HG02623 (cell line): ENCODE data around the gene PDCD6IP.
A peak's percentile ranks its signal among the peaks of the same experiment; 100 is the strongest.
"Not testable (repeated sequence)": the region's sequence is repeated elsewhere in the genome, so short reads cannot be mapped to it uniquely, and the experiment has no call there.

Source experiments
- ATAC-seq: cut with Tn5 transposase; IDR thresholded peaks from one replicate; pipeline ENCODE4 v1.9.1; 2021; ENCODE audit warnings: moderate library complexity; ENCODE audit not compliant: unreplicated experiment

The PDCD6IP gene

DNA sequence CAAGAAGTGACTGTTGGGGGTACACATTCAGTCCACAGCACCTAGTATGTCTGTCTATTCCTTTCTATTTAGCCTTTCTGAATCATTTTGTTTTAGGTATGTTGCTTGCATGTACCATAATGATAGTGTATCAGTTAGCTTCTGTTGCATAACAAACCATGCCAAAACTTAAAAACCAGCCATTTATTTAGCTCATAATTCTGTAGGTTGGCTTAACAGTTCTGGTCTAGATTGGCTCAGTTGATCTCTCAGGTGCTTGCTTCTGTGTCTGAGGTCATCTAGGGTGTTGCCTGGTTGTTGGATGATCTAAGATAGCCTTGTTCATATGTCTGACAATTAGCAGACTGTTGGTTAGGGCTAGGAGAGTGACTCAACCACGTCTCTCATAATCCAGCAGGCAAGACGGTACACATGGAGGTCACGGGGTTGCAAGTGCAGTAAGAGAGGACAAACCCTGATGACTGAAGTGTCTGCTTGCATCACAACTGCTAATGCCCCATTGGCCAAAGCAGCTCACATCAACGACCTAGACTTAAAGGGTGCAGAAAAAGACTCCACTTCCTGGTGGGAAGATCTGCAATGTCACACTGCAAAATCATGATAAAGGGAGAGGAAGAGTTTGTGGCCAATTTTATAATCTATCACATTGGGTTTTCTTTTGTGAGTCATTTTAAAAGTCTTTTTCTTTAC is 6.8 kb upstream of the PDCD6IP start:
- no peak for ATAC-seq

DNA sequence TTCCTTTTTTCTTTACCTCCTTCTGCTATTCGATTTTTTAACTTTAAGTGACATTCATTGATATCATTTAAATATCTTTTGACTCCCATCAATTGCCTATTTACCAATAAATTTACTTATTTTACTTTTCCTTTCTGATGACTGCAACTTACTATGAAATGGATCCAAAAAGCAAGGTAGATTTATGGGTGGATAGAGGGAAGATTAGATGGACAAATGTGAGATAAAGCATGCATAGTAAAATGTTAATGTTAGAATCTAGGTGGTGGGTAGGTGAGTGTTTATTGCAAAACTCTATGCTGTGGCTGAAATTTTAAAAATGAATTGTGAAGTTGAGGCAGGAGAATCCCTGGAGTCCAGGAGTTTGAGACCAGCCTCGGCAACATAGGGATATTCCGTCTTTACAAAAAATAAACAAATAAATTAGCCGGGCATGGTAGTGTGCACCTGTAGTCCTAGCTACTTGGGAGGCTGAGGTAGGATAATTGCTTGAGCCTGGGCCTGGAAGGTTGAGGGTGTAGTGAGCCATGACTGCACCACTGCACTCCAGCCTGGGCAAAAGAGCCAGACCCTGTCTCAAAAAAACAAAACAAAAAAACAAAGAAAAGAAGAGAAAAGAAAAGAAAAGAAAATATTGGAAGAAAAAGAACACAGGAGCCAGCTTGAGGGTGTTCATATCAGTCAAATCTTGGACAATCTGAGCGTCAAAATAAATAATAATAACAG is 6.1 kb upstream of the PDCD6IP start:
- ATAC-seq: no peak

DNA sequence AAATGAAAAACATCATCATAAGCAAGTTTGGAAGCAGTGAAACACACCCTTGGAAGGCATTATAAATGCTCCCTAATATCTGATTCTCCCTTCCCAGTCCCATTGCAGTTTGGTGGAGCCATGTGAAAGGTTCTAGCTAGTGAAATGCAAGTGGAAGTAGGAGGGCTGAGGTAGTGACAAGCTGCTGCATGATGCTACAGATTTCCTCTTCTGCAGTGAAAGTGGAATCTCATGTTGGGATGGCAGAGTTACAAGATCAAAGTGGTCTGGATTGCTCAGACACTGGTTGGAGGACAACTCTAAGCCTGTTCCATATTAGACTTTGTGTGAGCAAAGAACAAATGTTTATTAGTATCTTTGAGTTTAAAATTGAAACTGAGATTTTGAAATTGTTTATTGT is 3.3 kb upstream of the PDCD6IP start:
- no peak for ATAC-seq

- no peak for ATAC-seq
Observed at GRCh38 chr3:33795856-33796536, 2.4 kb upstream of the PDCD6IP start.

- ATAC-seq: peak; percentile 38
Observed at GRCh38 chr3:33798113-33798417, 365 bp upstream of the PDCD6IP start.

DNA sequence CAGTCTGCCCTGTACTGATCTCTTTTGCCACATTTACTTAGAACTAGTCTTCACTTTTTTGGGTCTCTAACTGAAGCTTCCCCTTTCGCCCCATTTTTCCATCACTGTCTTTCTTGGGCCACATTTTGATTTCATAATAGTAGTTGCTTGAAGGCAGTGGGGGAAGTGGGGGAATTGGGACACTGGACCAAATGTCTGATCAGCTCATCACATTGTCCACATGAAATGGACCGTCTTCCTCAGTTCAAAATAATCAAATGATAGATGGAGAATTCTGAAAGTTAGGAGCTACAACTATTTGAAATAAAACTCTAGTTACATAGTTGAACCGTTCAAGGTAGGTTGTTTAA is 747 bp downstream of the PDCD6IP start:
- ATAC-seq: no peak

- no peak for ATAC-seq
Observed at GRCh38 chr3:33803252-33803651, 4.8 kb downstream of the PDCD6IP start.

- ATAC-seq: no peak
Observed at GRCh38 chr3:33803894-33804526, 5.6 kb downstream of the PDCD6IP start.

DNA sequence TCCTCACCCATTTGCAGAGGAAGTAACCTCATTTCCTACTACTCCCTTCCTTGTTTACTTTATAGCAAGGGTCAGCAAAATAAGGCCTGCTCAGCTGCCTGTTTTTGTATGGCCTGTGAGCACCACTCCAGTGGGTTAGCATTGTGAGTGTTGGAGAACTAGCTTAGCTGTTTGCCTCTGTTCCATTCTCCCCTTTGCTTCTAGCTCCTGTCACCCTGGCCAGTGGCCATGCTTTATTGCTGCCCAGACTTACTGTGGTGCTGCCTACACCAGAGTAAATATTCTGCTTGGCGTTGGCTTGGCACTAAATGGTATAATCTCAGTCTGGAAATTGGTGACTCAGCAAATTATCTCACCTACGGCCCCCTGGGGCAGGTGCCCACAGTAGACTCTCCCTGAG is 8.8 kb downstream of the PDCD6IP start:
- ATAC-seq: no peak

DNA sequence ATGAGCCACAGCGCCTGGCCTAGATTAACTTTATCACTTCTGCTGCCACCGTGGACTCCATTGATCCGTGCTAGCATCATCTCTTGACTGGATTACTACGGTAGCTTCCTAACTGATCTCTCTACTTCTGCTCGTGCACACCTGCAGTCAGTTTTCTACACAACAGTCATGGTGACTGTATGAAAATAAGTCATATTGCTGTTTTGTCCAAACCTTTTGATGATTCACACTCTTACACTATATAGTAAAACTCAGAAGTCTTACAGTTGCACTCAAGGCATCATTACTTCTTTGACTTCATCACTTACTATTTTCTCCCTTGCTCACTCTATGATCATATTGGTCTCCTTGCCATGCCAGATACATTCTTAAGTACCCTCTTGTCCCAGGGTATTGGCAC is 10.1 kb downstream of the PDCD6IP start:
- no peak for ATAC-seq

GRCh38 chr3:33810545-33810944 is 12.1 kb downstream of the PDCD6IP start:
- no peak for ATAC-seq

GRCh38 chr3:33821989-33822388 is 23.6 kb downstream of the PDCD6IP start:
- ATAC-seq: no peak

- no peak for ATAC-seq
Observed at GRCh38 chr3:33823821-33824220, 25.4 kb downstream of the PDCD6IP start.

GRCh38 chr3:33825111-33825510 is 26.7 kb downstream of the PDCD6IP start:
- ATAC-seq: no peak

- ATAC-seq: no peak
Observed at GRCh38 chr3:33826206-33826605, 27.8 kb downstream of the PDCD6IP start.

DNA sequence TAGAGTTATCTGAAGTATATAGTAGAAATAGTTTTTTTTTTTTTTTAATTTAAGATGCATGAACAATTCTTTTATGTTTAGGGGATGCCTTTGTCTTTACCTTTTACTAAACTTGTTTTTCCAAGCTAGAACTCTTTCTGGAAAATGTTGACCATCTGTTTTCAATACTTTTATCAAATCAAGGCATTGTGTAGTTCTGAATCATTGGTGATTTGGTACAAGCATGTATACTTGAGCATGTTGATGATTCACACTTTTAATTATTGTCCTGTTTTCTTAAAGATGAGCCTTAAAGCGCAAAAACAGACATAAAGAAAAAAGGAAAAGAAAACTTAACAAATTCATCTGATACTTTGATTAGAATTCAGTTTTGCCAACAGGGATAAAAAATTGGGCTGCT is 28.3 kb downstream of the PDCD6IP start:
- ATAC-seq: no peak

- no peak for ATAC-seq
Observed at GRCh38 chr3:33829720-33830119, 31.3 kb downstream of the PDCD6IP start.

DNA sequence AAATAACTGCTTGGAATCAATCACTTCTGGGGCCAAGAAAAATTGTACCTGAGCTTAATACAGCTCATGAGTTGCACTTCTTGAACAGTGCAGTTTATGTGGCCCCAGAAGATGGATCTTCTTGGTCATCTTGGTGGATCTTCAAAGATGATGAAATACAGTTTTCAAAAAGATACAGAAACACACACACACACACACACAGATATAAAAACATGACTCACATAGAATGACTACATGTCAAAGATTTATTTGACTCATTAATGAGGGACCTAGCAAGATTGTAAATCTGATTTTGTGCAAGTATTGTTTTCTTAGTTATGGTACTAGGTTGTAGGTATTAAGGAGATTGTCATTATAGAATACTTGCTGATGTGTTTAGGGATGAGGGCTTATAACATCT is 32.6 kb downstream of the PDCD6IP start:
- ATAC-seq: no peak

DNA sequence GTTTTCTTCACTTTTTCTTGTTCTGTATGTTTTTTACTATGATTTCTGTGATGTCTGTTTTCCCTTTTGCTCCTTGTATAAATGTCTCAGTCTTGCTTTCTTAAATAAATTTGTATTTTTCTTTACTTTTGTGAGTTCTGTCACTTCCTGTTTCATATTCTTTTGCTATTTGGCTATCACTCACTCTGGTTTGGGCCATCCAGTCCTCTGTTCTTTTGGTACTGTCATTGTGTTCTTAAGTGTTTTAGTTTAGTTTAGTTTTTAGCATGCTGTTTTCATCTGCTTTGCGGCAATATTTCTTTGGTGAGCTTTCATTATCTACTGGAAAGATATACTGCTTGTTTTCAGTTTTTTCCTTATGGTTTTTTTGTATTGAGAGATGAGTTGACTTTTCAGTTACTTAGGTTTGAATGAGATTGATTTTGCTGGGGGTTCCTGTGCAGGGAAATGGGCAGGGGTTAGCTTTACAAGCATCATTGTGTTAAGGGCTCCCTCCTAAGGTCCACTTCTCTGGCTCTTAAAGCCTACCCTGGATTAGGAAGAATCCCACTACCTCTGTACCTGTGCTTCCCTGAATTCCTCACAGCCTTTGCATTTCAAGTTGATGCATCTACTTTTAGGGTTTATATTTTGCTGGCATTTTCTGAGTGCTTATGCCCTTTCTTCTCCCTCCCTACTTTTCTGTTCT is 35.1 kb downstream of the PDCD6IP start:
- no peak for ATAC-seq

DNA sequence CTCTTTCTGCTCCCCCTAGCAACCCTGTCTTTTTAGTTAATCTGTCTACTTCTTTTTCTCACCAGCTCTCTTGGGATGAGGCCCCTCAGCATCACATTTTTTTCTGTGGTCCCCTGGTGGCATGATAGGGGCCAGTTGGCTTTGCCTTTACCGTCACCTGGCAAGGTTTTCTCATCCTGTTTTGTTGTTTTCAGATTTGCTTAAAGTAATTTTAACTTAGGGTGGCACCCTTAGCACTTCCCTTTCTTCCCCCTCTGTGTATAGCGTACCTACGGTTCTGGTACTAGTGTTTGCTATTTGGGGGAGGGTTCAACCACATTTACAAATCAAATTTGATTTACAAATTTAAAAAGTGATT is 35.6 kb downstream of the PDCD6IP start:
- no peak for ATAC-seq

DNA sequence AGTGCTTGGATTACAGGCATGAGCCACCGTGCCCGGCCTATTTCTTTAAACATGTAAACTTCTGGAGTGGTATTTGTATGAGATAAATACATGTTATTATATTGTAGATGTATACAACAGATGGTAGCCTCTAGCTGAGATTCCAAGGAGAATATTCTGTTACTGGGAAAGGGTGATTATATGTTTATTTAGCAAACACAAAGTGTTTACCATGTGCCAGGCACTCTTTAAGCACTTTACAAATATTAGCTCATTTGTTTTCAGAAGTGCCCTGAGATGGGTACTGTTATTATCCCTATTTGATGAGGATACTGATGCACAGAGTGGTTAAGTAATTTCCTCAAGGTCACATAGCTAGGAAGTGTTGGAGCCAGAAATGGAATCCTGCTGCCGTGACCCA is 38.8 kb downstream of the PDCD6IP start:
- not testable (repeated sequence) for ATAC-seq
